Activated CD8-positive, alpha-beta memory T cell treated with anti-CD3 and anti-CD28 coated beads, Interleukin-2, amount 10 ng/mL, durations not matched to agents 7 days and 5 days (primary cell): ENCODE data around the gene SPINT2. TPM values are rescaled to one million over a fixed set of nuclear protein-coding genes. Genes with fewer than 3 reads are reported as not detected.

ENCODE experiments used
- ATAC-seq: fragments of 150-1000 bp; cut with Tn5 transposase; one replicate; pipeline ENCODE4 v1.10.0; 2021; ENCODE audit warnings: moderate library complexity
- CTCF ChIA-PET: fragments of 350-600 bp; sonication (Branson Sonifier 250); formaldehyde crosslinking; loops from one replicate; lab custom pipeline; 2021; ENCODE audit warnings: antibody characterized with exemption; lab: Charles Lee
- DNase-seq: peaks from one replicate; pipeline ENCODE4 v3.0.0-alpha.2; 2020
- H3K27ac Mint-ChIP-seq: one replicate; pipeline ENCODE4 v1.8.0; 2021; ENCODE audit warnings: mild to moderate bottlenecking, mixed read lengths
- H3K27me3 Mint-ChIP-seq: one replicate; pipeline ENCODE4 v1.8.0; 2021; ENCODE audit warnings: mixed read lengths
- H3K36me3 Mint-ChIP-seq: one replicate; pipeline ENCODE4 v1.8.0; 2021; ENCODE audit warnings: mild to moderate bottlenecking, mixed read lengths
- H3K4me1 Mint-ChIP-seq: one replicate; pipeline ENCODE4 v1.8.0; 2021; ENCODE audit warnings: mixed read lengths
- H3K4me3 Mint-ChIP-seq: one replicate; pipeline ENCODE4 v1.8.0; 2021; ENCODE audit warnings: mild to moderate bottlenecking, moderate library complexity, mixed read lengths
- H3K9me3 Mint-ChIP-seq: one replicate; pipeline ENCODE4 v1.8.0; 2022; ENCODE audit warnings: low read depth, mixed read lengths
- total RNA-seq, 2 experiments: library from RNA; stranded (reverse); gene quantifications; one replicate each; pipeline ENCODE4 v1.2.3, GENCODE V29; 2021

SPINT2 gene
- total RNA-seq, 2 experiments from 2014 or later, result 9.3 to 15.6 TPM

DNA sequence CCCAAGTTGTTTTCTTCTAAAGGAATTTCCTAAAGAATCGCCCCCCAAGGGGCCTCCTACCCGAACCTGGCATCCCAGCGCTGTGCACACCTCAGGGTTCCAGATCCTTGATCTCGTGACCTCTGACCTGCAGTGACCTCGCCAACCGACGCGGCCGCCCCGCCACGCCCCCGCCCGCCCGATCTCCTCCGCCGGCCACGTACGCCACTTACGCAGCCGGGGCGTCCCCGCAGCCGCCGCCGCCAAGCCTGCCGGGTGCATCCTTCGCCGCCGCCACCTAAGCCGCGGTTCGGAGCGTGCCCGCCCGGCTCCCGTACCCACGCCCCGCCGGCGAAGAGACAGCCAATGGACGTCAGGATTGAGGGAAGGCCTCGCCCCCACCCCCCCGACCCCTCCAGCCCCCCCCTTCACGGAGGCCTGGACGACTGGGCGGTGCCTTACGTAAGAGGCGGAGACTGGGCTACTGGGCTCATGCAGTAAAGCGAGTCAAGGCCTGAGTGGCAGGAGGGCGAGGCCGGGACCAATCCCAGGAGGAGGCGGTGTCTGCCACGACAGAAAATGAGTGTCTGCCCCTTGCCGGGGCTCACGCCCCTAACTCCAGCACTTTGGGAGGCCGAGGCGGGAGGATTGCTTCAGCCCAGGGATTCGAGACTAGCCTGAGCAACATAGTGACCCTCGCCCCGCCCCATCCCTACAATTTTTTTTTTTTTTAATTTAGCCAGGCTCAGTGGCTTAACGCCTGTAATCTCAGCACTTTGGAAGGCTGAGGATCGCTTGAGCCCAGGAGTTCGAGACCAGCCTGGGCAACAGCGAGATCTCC is 51.5 kb downstream of the SPINT2 start, which contains the start of gene YIF1B:
Gene YIF1B (minus strand): TSS at position 291 of the 820 bp plus-strand sequence. CDS start 30 bp downstream, at position 261.
- Mint-ChIP-seq H3K9me3 (no peaks in the 10 kb centered on the region), H3K4me3 (peak within 1 kb of the TSS; percentile 94), H3K27ac (peak within 1 kb of the TSS; percentile 97), H3K36me3 (peaks cover 2% of the 10 kb centered on the region), H3K27me3 (no peaks in the 10 kb centered on the region), H3K4me1 (peaks cover 47% of the 10 kb centered on the region)
- DNase-seq (peak; percentile 98), ATAC-seq (peak; percentile 94)
- CTCF ChIA-PET, result no interaction called here

DNA sequence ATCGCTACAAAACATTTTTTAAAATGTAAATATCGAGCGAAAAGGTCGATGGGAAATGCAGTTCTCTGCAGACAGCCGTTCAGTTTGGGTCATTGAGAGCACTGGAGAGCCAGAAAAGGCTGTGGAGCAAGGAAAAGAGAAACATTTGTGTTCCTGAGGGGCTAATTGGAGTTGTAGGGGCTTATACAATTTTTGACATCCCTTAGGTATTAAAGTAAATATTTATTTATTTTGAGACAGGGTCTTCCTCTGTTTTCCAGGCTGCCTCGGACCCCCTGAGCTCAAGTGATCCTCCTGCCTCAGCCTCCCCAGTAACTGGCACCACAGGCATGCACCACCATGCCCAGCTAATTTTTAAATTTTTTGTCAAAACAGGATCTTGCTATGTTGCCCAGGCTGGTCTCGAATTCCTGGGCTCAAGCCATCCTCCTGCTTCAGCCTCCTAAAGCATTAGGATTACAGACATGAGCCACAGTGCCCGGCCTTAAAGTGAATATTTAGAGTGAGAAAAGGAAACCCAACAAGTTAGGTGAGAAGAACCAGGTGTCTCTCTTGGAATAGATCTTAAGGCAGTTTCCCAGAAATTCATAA is 52.2 kb downstream of the SPINT2 start:
- Mint-ChIP-seq H3K36me3 (no peaks in the 10 kb centered on the region), H3K4me1 (peaks cover 49% of the 10 kb centered on the region), H3K4me3 (peak overlapping the region; percentile 94), H3K27me3 (no peaks in the 10 kb centered on the region), H3K9me3 (no peaks in the 10 kb centered on the region), H3K27ac (peak overlapping the region; percentile 97)
- CTCF ChIA-PET, result no interaction called here
- DNase-seq (no peak), ATAC-seq (peak; percentile 1)

DNA sequence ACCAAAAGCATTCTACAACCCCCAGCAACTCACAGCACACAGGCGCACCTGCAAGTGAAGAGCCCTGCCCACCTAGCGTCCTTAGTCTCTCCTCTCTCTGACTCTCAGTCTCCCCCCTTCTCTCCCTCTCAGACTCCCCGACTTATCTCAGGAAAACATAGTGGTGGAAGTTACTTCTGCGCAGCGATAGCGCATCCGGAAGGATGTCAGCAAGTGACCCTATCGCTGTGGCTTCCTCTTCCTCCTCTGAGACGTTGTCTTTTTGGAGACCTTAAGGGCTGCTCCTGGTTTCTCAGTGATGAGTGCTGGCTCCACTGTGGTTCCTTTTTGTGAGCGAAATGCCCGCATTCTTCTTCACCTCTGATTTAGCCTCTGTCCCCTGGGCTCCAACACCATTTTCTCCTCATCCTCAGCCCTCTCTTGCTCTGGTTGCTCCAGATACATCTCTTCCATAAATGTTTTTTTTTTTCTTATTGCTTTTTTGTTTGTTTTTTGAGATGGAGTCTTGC is 52.8 kb downstream of the SPINT2 start:
- H3K36me3 Mint-ChIP-seq, result no peaks in the 10 kb centered on the region
- no peaks in the 10 kb centered on the region for H3K27me3 Mint-ChIP-seq
- CTCF ChIA-PET, result interaction anchor here (1.5 to 5.7 kb wide), 2 partner anchors 16 to 73 kb away, joined by 4 to 41 read pairs; partner anchors contain the start of gene CATSPERG
- H3K27ac Mint-ChIP-seq, result peak overlapping the region; percentile 97
- H3K4me3 Mint-ChIP-seq, result peak overlapping the region; percentile 94
- H3K9me3 Mint-ChIP-seq, result no peaks in the 10 kb centered on the region
- ATAC-seq (no peak), DNase-seq (peak; percentile 69)
- peaks cover 55% of the 10 kb centered on the region for H3K4me1 Mint-ChIP-seq

DNA sequence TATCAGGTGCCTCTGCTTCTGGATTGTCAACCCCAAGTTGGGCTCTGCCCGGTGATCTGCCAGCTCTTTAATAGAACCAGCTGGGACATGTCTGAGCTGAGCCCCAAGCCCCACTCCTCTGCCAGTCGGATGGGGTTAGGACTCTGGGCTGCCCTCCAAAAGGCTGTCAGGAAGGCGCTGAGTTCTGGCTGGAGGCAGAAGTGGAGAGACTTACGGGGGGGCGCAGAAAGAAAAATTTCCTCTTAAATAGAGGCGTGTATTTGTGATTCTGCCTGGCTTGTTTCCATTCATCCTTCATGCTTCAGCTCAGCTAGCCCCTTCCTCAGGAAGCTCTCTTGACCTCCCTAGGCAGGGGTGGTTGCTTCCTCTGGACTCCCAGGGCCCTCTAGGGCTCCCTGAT is 54.3 kb downstream of the SPINT2 start:
- Mint-ChIP-seq H3K36me3 (peaks cover 1% of the 10 kb centered on the region), H3K4me1 (peaks cover 54% of the 10 kb centered on the region), H3K4me3 (peak overlapping the region; percentile 79), H3K27me3 (no peaks in the 10 kb centered on the region), H3K27ac (no peak overlapping the region), H3K9me3 (no peaks in the 10 kb centered on the region)
- DNase-seq, result no peak
- CTCF ChIA-PET, result interaction anchor here (0.8 to 5.7 kb wide), 6 partner anchors 11 to 581 kb away, joined by 3 to 41 read pairs (median 5); partner anchors contain the start of genes CATSPERG, NFKBIB and SIRT2
- no peak for ATAC-seq

DNA sequence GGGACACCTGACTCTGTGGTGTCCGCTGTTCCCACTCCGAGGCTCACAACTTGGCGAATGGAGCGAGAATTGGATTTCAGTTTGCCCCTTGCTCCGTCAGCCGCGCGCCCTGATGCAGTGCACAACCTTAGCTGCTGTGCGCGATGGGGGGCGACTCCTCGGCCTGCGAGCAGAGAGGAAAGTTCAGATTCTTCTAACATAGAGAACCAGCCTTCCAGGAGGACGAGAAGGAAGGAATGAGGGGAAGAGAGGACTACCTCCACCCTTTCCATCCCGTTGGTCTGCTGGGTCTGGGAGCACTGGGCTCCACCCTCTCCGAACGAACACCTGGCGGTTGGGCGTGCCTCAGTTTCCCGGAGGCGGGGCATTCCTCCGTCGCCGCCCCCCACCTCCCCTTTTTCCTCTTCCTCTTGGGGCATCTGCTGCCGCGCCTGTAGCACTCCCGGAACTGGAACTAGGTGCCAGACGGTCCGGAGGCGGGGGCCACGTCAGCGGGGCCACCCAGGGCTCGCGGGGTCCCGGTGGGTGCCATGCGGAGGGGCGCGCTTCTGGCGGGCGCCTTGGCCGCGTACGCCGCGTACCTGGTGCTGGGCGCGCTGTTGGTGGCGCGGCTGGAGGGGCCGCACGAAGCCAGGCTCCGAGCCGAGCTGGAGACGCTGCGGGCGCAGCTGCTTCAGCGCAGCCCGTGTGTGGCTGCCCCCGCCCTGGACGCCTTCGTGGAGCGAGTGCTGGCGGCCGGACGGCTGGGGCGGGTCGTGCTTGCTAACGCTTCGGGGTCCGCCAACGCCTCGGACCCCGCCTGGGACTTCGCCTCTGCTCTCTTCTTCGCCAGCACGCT is 55.3 kb downstream of the SPINT2 start, which contains the start of gene KCNK6:
Gene KCNK6 (plus strand): TSS at position 425 of the 838 bp plus-strand sequence. CDS start 106 bp downstream, at position 531.
- ATAC-seq (peak; percentile 9), DNase-seq (peak; percentile 60)
- Mint-ChIP-seq H3K9me3 (no peaks in the 10 kb centered on the region), H3K27ac (peak within 1 kb of the TSS; percentile 70), H3K27me3 (no peaks in the 10 kb centered on the region), H3K4me1 (peaks cover 52% of the 10 kb centered on the region), H3K4me3 (peak within 1 kb of the TSS; percentile 79), H3K36me3 (peaks cover 1% of the 10 kb centered on the region)
- CTCF ChIA-PET, result interaction anchor here (0.6 to 5.7 kb wide), 9 partner anchors 10 to 580 kb away, joined by 3 to 41 read pairs (median 3); partner anchors contain the start of genes CATSPERG, NFKBIB and SIRT2

DNA sequence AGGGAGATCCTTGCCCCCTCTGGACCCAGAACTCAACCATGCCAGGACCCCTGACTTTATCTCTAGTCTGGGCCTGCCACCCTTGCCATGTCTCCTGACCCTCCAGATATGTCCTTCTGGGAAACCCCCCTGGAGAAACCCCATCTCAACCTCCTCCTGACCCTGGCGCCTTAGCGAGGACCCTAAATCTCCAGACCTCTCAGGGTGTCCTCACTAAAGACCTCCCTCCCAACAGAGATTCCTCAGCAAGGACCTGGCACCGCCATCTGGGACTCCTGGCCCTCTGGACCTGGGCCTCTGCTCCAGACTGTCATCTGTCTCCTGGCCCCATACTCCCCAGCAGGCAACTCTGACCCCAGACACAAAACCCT is 56.6 kb downstream of the SPINT2 start:
- H3K27me3 Mint-ChIP-seq, result no peaks in the 10 kb centered on the region
- no peaks in the 10 kb centered on the region for H3K9me3 Mint-ChIP-seq
- no peak overlapping the region for H3K27ac Mint-ChIP-seq
- H3K4me3 Mint-ChIP-seq, result peak overlapping the region; percentile 79
- ATAC-seq, result no peak
- H3K4me1 Mint-ChIP-seq, result peaks cover 46% of the 10 kb centered on the region
- CTCF ChIA-PET, result interaction anchor here (1.1 to 5.7 kb wide), 3 partner anchors 12 to 96 kb away, joined by 3 to 41 read pairs (median 6); partner anchors contain the start of gene CATSPERG
- no peak for DNase-seq
- H3K36me3 Mint-ChIP-seq, result peaks cover 2% of the 10 kb centered on the region

DNA sequence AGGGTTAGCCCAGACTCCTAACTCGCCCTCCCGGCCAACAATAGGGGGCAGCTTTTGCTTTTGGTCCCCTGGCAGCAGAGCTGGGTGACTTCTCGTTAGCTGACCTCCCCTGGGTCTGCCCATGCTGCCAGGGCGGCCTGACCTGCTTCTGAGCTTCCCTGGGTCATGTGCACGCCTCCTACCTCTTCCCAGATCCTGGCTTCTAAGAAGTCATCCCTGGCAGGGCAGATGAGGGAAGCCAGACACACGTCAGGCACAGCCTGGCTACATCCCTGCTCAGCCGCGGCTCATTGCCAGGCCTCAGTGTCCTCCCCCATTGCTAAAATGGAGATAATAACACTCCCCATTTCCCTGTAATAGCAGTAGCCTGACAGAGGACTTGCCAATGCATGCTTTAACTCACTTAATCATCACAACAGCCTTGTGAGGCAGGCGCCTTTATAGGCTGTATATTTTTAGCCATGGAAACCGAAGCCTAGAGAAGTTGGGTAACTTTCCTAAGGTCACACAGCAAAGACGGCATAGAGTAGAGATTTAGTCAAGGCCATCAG is 57.3 kb downstream of the SPINT2 start:
- CTCF ChIA-PET, result interaction anchor here (5.7 kb wide), 1 partner anchor 11 kb away, joined by 41 read pairs; the partner anchor contains the start of gene CATSPERG
- peaks cover 42% of the 10 kb centered on the region for H3K4me1 Mint-ChIP-seq
- no peak for DNase-seq
- H3K27ac Mint-ChIP-seq, result no peak overlapping the region
- no peak for ATAC-seq
- no peak overlapping the region for H3K4me3 Mint-ChIP-seq
- no peaks in the 10 kb centered on the region for H3K27me3 Mint-ChIP-seq
- peaks cover 3% of the 10 kb centered on the region for H3K36me3 Mint-ChIP-seq
- no peaks in the 10 kb centered on the region for H3K9me3 Mint-ChIP-seq

DNA sequence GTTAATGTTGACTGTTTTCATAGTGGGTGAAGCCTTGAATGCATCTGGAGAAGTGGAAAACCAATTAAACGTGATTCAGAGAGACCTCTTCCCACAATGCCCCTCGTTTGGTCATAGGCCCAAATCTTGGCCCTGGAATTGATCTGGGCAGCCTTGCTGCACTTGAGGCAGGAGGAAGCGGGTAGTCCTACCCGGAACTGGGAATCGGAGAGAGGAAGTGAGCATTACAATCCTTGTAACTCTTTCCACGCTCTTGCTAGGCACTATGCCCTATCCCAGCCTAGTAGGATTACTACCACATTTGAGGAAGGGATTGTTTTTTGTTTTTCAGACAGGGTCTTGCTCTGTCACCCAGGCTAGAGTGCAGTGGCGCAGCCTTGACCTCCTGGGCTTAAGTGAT is 58.9 kb downstream of the SPINT2 start:
- Mint-ChIP-seq H3K4me3 (no peak overlapping the region), H3K9me3 (no peaks in the 10 kb centered on the region), H3K4me1 (peaks cover 31% of the 10 kb centered on the region), H3K36me3 (peaks cover 8% of the 10 kb centered on the region), H3K27me3 (no peaks in the 10 kb centered on the region), H3K27ac (no peak overlapping the region)
- CTCF ChIA-PET, result no interaction called here
- DNase-seq, result no peak
- ATAC-seq, result no peak

DNA sequence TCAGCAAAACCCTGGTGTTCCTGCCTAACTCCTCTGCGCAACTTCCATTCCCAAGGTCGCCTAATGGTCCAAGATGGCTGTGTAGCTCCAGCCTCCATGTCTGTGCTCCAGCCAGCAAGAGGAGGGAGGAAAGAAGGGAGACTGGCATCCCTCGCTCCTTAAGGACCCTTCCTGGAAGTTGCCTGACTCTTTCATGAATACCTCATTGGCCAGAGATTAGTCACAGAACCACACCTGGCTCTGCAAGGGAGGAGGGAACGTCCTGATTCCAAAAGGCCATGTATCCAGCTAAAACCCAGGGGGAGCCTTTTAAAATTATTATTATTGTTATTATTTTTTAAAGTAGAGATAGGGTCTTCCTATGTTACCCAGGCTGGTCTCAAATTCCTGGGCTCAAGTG is 60.1 kb downstream of the SPINT2 start:
- Mint-ChIP-seq H3K27me3 (no peaks in the 10 kb centered on the region), H3K4me3 (no peak overlapping the region), H3K36me3 (peaks cover 11% of the 10 kb centered on the region), H3K9me3 (no peaks in the 10 kb centered on the region), H3K27ac (no peak overlapping the region), H3K4me1 (peaks cover 21% of the 10 kb centered on the region)
- ATAC-seq (no peak), DNase-seq (no peak)
- CTCF ChIA-PET, result interaction anchor here (1.1 to 1.5 kb wide), 2 partner anchors 9 to 81 kb away, joined by 3 to 4 read pairs; no protein-coding TSS in a partner anchor

DNA sequence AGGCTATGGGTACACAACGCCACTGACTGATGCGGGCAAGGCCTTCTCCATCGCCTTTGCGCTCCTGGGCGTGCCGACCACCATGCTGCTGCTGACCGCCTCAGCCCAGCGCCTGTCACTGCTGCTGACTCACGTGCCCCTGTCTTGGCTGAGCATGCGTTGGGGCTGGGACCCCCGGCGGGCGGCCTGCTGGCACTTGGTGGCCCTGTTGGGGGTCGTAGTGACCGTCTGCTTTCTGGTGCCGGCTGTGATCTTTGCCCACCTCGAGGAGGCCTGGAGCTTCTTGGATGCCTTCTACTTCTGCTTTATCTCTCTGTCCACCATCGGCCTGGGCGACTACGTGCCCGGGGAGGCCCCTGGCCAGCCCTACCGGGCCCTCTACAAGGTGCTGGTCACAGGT is 62.2 kb downstream of the SPINT2 start:
- H3K27me3 Mint-ChIP-seq, result no peaks in the 10 kb centered on the region

DNA sequence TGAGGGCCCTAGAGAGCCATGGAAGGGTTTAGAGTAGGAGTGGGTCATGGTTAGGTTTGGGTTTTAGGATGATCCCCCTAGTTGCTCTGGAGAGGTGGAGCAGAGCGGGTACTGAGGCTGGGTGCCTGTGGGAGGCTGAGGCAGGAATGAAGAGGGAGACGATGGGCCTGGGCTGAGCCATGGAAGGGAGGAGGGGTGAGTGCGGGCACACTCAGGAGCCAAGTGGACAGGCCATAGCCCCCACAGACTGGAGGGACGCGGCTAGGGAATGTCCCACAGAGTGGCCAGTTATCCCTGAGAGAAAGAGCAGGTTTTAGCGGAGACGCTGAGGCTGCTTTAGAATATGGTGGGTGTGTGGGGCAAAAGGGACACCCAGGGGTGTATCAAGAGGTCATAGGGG is 65.3 kb downstream of the SPINT2 start:
- H3K4me1 Mint-ChIP-seq, result no peaks in the 10 kb centered on the region
- no peaks in the 10 kb centered on the region for H3K27me3 Mint-ChIP-seq
- H3K27ac Mint-ChIP-seq, result no peak overlapping the region
- H3K4me3 Mint-ChIP-seq, result no peak overlapping the region
- H3K36me3 Mint-ChIP-seq, result peaks cover 10% of the 10 kb centered on the region
- no peaks in the 10 kb centered on the region for H3K9me3 Mint-ChIP-seq
- CTCF ChIA-PET, result interaction anchor here (0.7 kb wide), 1 partner anchor 10 kb away, joined by 3 read pairs; the partner anchor contains the start of gene KCNK6
- ATAC-seq, result no peak
- DNase-seq, result no peak

More for the DNA sequence above, 62.2 kb downstream of the SPINT2 start:
- Mint-ChIP-seq H3K4me3 (no peak overlapping the region), H3K9me3 (no peaks in the 10 kb centered on the region), H3K27ac (no peak overlapping the region), H3K36me3 (peaks cover 11% of the 10 kb centered on the region), H3K4me1 (peaks cover 8% of the 10 kb centered on the region)
- CTCF ChIA-PET, result no interaction called here
- ATAC-seq (no peak), DNase-seq (no peak)

DNA sequence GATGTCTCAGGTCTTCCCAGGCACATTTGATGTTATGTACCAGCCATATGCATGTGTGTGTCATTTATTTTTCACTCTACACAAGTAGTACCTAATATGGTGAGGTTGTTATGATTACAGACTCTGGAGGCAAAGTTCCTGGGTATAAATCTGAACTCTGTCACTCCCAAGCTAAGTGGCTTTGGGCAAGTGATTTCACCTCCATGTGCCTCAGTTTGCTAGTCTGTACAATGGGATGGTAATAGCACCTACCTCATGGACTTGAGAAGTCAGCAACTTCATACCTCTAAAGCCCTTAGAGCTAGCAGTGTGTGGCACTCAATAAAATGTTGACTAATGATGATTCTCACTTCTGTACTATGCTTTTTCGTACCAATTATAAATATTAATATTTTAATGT is 67.4 kb downstream of the SPINT2 start:
- CTCF ChIA-PET, result interaction anchor here (1.1 to 6.2 kb wide), 6 partner anchors 12 to 98 kb away, joined by 3 to 70 read pairs (median 4); partner anchors contain the start of genes KCNK6 and PSMD8
- Mint-ChIP-seq H3K9me3 (no peaks in the 10 kb centered on the region), H3K4me3 (no peak overlapping the region), H3K4me1 (peaks cover under 1% of the 10 kb centered on the region), H3K36me3 (peaks cover 8% of the 10 kb centered on the region), H3K27ac (no peak overlapping the region), H3K27me3 (no peaks in the 10 kb centered on the region)
- no peak for ATAC-seq
- DNase-seq, result no peak
